GM19452 (cell line): ENCODE data around the gene FNDC1.

ENCODE experiments used
- ATAC-seq: cut with Tn5 transposase; IDR thresholded peaks from one replicate; pipeline ENCODE4 v1.9.1; 2021; ENCODE audit not compliant: unreplicated experiment

The FNDC1 gene

DNA sequence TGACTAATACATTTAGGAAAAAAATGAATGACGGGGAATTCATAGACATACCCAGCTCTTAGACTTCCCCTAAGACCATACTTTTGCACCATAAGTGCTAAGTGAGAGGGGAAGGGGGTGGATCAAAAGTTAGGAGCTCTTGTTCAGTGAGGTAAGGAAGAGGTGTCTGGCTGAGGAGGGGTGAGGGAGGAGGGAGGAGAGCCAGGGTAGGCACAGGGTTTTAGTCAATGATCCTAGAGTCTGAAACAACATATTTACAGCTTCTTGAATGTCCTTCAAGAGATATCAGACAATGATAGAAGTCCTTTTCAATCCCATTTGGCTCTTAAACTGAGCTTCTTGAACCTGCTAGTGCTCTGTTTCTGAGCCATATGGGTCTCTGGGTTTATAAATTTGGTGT is 135.4 kb downstream of the FNDC1 start:
- no peak for ATAC-seq

DNA sequence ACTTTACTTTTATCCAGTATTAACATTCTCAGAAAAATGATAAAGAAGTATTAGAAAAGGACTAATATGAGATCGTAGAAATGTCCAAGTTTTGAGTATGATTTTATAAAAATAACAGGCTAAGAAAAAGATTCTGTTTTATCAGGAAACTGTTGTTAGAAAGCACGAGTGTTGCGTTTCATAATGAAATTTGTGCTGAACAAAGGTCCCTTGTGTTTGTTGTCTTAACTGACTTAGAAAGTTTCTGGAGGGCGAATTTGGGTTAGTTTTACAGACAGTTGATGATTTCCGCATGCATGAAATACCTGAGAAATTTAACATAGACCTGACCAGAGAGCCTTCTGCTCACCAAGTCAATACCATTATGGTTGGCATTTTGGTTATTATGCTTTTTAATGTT is 136.0 kb downstream of the FNDC1 start:
- no peak for ATAC-seq

DNA sequence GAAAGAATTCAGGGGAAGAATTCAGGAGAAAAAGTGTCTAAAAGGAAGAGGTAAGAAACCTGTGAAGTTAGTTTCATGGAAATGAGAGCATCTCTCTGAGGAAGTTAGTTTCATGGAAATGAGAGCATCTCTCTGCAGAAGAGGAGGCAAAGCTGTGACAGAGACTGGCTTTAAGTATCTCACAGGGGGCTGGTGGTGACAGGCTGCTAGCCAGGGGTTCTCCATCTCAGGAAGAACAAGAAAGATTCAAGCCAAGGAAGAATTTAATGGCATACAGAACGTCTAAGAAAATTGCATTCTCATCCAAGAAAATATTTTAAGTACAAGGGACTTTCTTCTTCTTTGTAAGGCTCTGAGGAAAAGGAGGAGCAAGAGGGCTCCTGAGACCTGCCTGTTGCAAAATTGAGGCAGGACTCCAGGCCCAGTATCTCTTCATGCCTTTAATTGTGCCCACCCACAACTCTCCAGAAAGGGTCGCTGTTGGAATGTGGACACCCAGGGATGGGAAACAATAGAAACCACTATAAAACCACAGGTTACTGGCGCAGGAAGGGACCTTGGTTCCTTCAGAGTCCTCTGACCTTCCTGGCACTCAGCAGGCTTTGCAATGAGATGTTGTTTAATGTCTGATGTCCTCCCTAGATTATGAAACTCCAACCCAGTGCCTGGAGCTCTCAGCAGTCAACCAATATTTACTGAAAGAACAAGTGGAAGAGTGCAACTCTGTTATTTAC is 136.8 kb downstream of the FNDC1 start:
- ATAC-seq = no peak

DNA sequence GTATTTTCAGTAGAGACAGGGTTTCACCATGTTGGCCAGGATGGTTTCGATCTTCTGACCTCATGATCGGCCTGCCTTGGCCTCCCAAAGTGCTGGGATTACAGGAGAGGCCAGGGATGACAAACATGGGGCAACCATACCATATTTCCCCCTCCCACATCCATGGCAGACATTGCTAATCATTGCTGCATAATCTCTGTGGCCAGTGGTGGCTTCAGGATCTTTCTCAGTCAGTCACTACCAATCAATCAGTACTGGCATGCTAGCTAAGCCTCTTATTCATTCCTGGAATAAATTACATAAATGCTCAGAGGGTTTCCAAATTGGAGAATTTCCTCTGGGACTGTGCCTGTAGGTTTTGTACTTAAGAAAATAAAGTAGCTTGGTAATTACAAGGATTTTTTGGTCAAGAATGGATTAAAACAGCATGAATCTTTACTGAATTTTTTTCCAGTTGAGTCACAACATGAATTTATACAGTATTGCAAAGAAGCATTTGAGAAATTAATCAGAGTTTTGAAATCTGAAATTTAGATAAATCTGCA is 138.1 kb downstream of the FNDC1 start:
- no peak for ATAC-seq

DNA sequence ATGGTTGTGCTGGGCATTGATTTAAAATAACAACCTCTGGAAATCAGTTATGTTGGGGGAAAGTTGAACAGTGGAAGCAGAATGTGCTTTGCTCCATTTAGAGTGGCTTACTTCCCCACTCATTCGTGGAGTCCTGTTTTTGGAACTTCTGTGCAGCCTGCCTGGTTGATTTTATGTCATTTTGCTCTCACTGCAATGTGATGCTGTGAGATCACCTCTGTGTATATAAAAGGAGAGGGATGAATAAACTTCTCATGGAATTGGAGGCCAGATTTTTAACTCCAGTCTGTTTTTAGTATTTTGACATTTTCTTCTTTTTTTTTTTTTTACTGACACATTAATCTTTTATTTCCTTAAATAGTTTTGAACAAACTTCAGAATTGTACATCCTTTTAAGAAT is 139.0 kb downstream of the FNDC1 start:
- no peak for ATAC-seq

DNA sequence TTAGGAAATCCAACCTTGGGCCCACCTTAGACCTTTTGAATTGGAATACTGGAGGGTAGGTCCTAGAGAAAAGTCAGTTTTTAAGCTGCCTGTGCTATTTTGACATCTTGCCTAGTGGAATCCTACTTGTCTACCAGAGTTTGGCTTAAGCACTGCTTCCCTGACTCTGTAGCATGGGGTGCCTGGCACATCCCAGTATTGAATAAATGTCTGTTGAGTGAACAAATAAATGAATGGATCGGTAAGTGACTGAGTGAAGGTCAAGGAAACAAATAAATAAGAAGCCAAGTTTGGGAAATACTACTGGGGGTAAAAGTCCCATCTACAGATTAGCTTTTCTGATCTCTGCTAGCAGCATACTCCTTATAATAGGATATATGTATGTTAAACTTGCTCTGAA is 140.5 kb downstream of the FNDC1 start:
- no peak for ATAC-seq

DNA sequence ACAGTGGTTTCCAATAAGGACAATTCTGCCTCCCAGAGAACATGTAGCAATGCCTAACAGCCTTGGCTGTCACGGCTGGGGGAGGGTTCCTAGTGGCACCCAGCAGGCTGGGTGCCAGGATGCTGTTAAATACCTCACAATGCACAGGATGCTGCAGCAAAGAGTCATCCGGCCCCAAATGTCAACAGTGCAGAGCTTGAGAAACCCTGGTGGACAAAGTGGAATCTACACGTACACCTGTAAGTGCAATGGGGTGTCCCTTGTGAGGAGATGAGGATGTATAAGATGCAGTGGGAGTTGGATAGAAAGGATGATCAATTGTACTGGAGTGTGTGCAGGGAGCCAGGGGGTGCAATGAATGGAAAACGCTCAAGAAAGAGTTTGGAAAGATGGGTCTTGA is 142.4 kb downstream of the FNDC1 start:
- no peak for ATAC-seq

DNA sequence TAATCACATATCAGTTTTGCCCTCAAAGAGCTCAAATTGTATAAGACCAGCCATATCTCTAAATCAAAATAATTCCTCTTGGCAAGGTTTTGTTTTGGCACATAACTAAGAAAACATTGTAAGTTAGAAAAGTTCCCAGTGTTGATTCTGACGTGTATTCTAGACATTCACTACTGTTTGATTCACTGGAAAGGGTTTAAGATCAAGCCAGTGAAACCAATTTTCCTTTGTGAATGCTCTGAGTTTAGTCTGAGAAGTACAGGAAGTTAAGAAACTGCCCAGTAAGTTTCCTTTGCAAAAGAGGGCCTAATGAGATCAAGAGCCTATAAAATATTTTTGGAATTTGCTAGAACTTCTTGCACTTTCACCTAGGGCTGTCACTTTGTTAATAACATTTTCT is 143.0 kb downstream of the FNDC1 start:
- no peak for ATAC-seq

DNA sequence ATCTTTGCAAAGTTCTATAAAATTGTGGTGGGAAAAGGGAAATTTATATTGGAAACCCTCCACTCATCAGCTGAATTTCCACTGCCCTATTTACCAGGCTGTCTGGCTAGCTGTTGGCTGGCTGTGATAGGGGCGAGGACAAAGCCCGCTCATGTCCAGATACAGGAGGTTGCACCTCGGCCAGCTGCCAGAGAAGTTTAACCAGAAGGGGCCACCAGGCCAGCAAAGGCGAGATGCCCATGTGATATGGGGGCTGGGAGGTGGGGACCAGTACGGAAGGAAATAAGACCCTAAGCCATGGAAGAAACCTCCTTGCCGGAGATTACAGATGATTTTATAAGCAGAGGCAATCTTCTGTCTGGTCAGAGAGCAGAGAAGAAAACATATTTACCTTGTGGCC is 143.8 kb downstream of the FNDC1 start:
- ATAC-seq = no peak

DNA sequence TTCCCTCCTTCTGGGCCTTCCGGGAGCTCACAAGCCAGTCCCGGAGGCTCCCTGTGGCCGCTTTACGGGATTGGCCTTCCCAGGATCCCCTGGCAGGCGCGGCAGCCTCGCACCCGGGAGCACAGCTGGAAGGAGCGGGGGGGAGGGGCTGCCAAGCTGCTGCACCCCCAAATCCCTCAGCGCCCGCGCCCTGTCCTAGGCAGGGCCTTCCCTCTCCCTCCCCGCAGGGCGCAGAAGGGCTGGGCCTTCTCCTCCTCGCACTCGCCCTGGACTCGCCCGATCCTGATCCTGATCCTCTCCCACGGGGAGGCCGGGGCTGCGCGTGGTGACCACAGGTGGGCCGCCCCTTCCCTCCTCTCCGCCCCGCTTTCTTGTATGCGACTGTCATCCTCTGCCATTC is 146.4 kb downstream of the FNDC1 start:
- ATAC-seq = no peak

DNA sequence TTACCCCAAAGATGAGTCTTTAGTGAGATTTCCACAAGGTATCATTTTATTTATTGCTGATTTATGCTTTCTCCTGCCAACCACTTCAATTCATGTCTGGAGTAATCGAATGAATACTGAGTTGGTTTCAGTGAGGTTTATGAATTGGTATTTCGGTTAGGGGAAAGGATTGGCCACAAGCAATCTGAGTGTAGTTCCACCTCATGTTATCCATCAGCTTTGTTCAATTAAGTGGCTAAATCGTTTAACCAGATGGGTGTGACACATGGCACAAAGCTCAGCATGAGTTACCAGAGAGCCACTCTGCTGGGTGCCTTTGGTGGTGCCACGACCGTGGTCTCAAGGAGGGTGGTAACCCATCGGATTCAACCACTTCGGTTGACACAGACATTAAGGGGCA is 148.2 kb downstream of the FNDC1 start:
- ATAC-seq = no peak

DNA sequence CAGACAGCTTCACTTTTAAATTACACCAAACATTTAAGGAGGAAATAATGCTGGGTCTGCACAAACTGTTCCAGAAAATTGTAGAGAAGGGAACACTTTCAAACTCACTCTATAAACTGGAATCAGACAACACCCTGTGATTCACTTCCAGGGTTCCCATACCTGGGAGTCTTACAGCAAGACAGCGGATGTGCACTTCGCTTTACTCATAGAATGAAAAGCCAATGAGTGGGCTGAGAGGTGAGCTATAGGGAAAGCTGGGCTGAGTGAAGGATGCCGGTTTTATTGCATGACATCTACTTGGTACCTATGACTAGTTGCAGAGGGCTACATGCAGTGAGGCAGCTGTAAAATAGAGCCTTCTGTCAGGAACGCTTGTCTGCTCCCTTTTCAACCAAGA is 152.1 kb downstream of the FNDC1 start:
- ATAC-seq = no peak
